Heart right ventricle (tissue), 16 donors: ENCODE data around the gene CYYR1. TPM values are rescaled to one million over a fixed set of nuclear protein-coding genes. Genes with fewer than 3 reads are reported as not detected.

Experiments used
- ATAC-seq, 8 donors: fragments of 200-7000 bp; cut with Tn5 transposase; one replicate each; pipeline ENCODE4 v1.9.1; 2020; ENCODE audit warnings: mild to moderate bottlenecking in 8 of 8, moderate library complexity in 8 of 8, moderate number of reproducible peaks in 1 of 8
- DNase-seq, 2 donors: peaks; one replicate each; pipeline ENCODE4 v3.0.0-alpha.2; 2020
- H3K27ac ChIP-seq, 10 donors: fragments of 200-600 bp; sonication (generic) in 2 of 10; one replicate each; pipeline versions ENCODE4 v1.5.0 to v1.8.0; 2020 to 2022; ENCODE audit warnings: mild to moderate bottlenecking in 3 of 10
- H3K27me3 ChIP-seq, 7 donors: fragments of 200-600 bp; one replicate each; pipeline ENCODE4 v1.8.0; 2021 to 2022; ENCODE audit warnings: mild to moderate bottlenecking in 2 of 7
- H3K36me3 ChIP-seq, 9 donors: fragments of 200-600 bp; sonication (generic) in 1 of 9; one replicate each; pipeline versions ENCODE4 v1.5.0 to v1.8.0; 2020 to 2022; ENCODE audit warnings: mild to moderate bottlenecking in 2 of 9
- H3K4me1 ChIP-seq, 9 donors: fragments of 200-600 bp; sonication (generic) in 1 of 9; one replicate each; pipeline versions ENCODE4 v1.5.0 to v1.8.0; 2020 to 2022; ENCODE audit warnings: mild to moderate bottlenecking in 4 of 9
- H3K4me3 ChIP-seq, 10 donors: fragments of 200-600 bp; sonication (generic) in 2 of 10; one replicate each; pipeline versions ENCODE4 v1.5.0 to v1.8.0; 2020 to 2022; ENCODE audit warnings: mild to moderate bottlenecking in 7 of 10, moderate library complexity in 2 of 10
- H3K9me3 ChIP-seq, 11 donors: fragments of 200-600 bp in 10 of 11; sonication (generic) in 2 of 11; one replicate each; pipeline versions ENCODE4 v1.5.0 to v1.8.0; 2013 to 2022; ENCODE audit warnings: mild to moderate bottlenecking in 2 of 11, control low read depth in 1 of 11, moderate library complexity in 1 of 11
- WGBS, 2 donors: extraction: QIAGEN DNeasy Blood & Tissue Kit; methylation state at CpG; one replicate each; pipeline ENCODE4 v1.1.7; 2013; ENCODE audit warnings: inconsistent platforms in 1 of 2; 5-methylcytosine and 5-hydroxymethylcytosine counted together
- intact Hi-C, 10 donors: fragments of 100-400 bp; cut with DNase I; formaldehyde crosslinking; loops; one replicate each; pipeline versions ENCODE4 v1.11.1 to v1.14.2; 2022
- polyA plus RNA-seq, 2 donors: library from polyadenylated mRNA; stranded (reverse); fragments of 200-250 nt; gene quantifications; one replicate each; pipeline ENCODE4 v1.2.3, GENCODE V29; 2013
- total RNA-seq, 10 donors: library from RNA; stranded (reverse); fragmentation: NEBNext Ultra II Directional in 3 of 10; extraction: Animal tissue kit (Norgen Biotek cat#: 25700) in 3 of 10; gene quantifications; one replicate each; pipeline versions ENCODE4 v1.2.1 to v1.2.4, GENCODE V29; 2021 to 2023
- TF ChIP-seq, protein P1 (sequence below), 9 donors: fragments of 200-600 bp; sonication (generic) in 2 of 9; IDR thresholded peaks; one replicate each; pipeline versions ENCODE4 v1.5.0 to v1.8.0; 2021 to 2022; ENCODE audit warnings: antibody characterized with exemption in 9 of 9, mild to moderate bottlenecking in 5 of 9, moderate library complexity in 1 of 9
- donor health status: Arrhythmogenic right ventricular cardiomyopathy.
- donor health status: ischemic (EF 13 %, LVEDD 7.1; RV severe dilation, severe dysfunction).
- donor health status: healthy with polysubstance abuse.
- donor health status: DM: no; HTN: yes; CAD: no.
- donor health status: DM: no; HTN: no; CAD: no.
- donor health status: ischemic (EF 25% LVEDD 6.9; RV normal size, moderate dysfunction).
- donor health status: ischemic (EF 25% LVEDD 5.7; RV mildly dilated, moderate dysfunction).
- donor health status: healthy.
- donor health status: DM: yes; HTN: yes; CAD: no.
- donor health status: Ischemic cardiomyopathy.
- donor health status: ischemic (EF 35%, LVEDD 5.7; RV mildly dilated, moderate dysfunction).
- donor health status: nonischemic (EF 11% LVEDD 7.7; RV severe dilation, severe dysfunction).
- donor health status: DM: yes; HTN: yes; CAD: no.
- donor health status: PGD.
- donor health status: ischemic (EF 29% LVEDD 5.4; RV normal size, mild dysfunction).
- donor health status: nonischemic (EF 23%, LVEDD 6.1; RV moderate dilation, normal function).

Gene CYYR1
- total and polyA plus RNA-seq, 12 donors = 10.8 to 38.2 (median 15.8) TPM

DNA sequence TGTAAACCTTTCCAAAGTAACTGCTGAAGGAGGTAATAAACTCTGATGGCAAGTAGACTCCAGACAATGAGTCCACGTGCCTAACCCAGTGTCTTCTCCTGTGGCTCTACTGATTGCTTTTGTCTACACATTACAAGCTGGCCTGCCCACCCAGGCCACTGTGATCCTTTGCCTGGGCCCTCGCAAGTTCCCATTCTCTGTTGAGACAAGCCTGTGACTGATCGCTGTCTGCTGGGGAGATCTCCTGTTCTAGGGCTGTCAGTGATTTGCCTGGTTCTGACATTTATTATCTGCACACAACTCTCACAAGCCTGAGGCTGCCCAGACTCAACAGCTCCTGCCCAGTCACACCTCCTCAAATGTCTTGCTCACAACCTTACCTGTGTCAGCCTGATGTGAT lies 81.4 kb downstream of the CYYR1 start:
- no peak overlapping the region for H3K4me3 ChIP-seq
- peaks cover 0 to 4% (median 0%) of the 10 kb centered on the region in 9 donors for H3K4me1 ChIP-seq
- H3K36me3 ChIP-seq = no peaks in the 10 kb centered on the region
- TF ChIP-seq, protein P1, sequence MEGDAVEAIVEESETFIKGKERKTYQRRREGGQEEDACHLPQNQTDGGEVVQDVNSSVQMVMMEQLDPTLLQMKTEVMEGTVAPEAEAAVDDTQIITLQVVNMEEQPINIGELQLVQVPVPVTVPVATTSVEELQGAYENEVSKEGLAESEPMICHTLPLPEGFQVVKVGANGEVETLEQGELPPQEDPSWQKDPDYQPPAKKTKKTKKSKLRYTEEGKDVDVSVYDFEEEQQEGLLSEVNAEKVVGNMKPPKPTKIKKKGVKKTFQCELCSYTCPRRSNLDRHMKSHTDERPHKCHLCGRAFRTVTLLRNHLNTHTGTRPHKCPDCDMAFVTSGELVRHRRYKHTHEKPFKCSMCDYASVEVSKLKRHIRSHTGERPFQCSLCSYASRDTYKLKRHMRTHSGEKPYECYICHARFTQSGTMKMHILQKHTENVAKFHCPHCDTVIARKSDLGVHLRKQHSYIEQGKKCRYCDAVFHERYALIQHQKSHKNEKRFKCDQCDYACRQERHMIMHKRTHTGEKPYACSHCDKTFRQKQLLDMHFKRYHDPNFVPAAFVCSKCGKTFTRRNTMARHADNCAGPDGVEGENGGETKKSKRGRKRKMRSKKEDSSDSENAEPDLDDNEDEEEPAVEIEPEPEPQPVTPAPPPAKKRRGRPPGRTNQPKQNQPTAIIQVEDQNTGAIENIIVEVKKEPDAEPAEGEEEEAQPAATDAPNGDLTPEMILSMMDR (IDR thresholded peaks at IDR 0.05) = no peak
- peaks cover 0 to 12% (median 0%) of the 10 kb centered on the region in 11 donors for H3K9me3 ChIP-seq
- no peak for DNase-seq
- intact Hi-C loops = no loop called here
- ATAC-seq = no peak
- no peak overlapping the region for H3K27ac ChIP-seq
- H3K27me3 ChIP-seq = no peaks in the 10 kb centered on the region
- 72 to 81% methylated on average over 3 of the region's 3 CpGs for WGBS, 2 donors

- TF ChIP-seq, protein P1 (IDR thresholded peaks at IDR 0.05) = no peak
- peaks cover 0 to 4% (median 0%) of the 10 kb centered on the region in 9 donors for H3K4me1 ChIP-seq
- H3K4me3 ChIP-seq = no peak overlapping the region
- H3K36me3 ChIP-seq = no peaks in the 10 kb centered on the region
- DNase-seq = no peak
- no peak overlapping the region for H3K27ac ChIP-seq
- no peaks in the 10 kb centered on the region for H3K27me3 ChIP-seq
- no peak for ATAC-seq
- WGBS, 2 donors = 24 to 43% methylated on average over 2 of the region's 2 CpGs
- H3K9me3 ChIP-seq = peaks cover 0 to 12% (median 0%) of the 10 kb centered on the region in 11 donors
- intact Hi-C loops = no loop called here
Observed at GRCh38 chr21:26490771-26491170, 82.3 kb downstream of the CYYR1 start.

- DNase-seq = no peak
Observed at GRCh38 chr21:26489781-26490180, 83.3 kb downstream of the CYYR1 start.

GRCh38 chr21:26487981-26488480 lies 85.1 kb downstream of the CYYR1 start:
- WGBS, 2 donors = 87 to 88% methylated on average over 4 of the region's 4 CpGs
- intact Hi-C loops = loop anchor here in 2 of 10 donors (10.0 kb wide), 1 partner anchor 87 kb away; the partner anchor contains the start of gene CYYR1 (in 2 of the 2)
- peaks cover 0 to 3% (median 0%) of the 10 kb centered on the region in 9 donors for H3K4me1 ChIP-seq
- H3K27me3 ChIP-seq = no peaks in the 10 kb centered on the region
- peaks cover 0 to 12% (median 0%) of the 10 kb centered on the region in 11 donors for H3K9me3 ChIP-seq
- H3K27ac ChIP-seq = peak overlapping the region in 1 of 10 donors; percentile 23
- no peak overlapping the region for H3K4me3 ChIP-seq
- ATAC-seq (no peak), DNase-seq (no peak)
- TF ChIP-seq, protein P1 (IDR thresholded peaks at IDR 0.05) = no peak
- no peaks in the 10 kb centered on the region for H3K36me3 ChIP-seq

More at GRCh38 chr21:26489781-26490180, 83.3 kb downstream of the CYYR1 start:
- Histone ChIP-seq H3K27ac (no peak overlapping the region), H3K4me1 (peaks cover 0 to 7% (median 0%) of the 10 kb centered on the region in 9 donors), H3K27me3 (no peaks in the 10 kb centered on the region), H3K4me3 (no peak overlapping the region), H3K36me3 (no peaks in the 10 kb centered on the region), H3K9me3 (peaks cover 0 to 12% (median 0%) of the 10 kb centered on the region in 11 donors)
- TF ChIP-seq, protein P1 (IDR thresholded peaks at IDR 0.05) = no peak
- intact Hi-C loops = loop anchor here in 2 of 10 donors (10.0 kb wide), 1 partner anchor 85 kb away; the partner anchor contains the start of gene CYYR1 (in 2 of the 2)
- ATAC-seq = no peak
- 94 to 95% methylated on average over 6 of the region's 6 CpGs for WGBS, 2 donors
